Gastroesophageal sphincter (tissue), 4 donors: ENCODE data around the gene FSIP2. TPM values are rescaled to one million over a fixed set of nuclear protein-coding genes. Genes with fewer than 3 reads are reported as not detected.

Experiments
- ATAC-seq: fragments of 150-250 bp; one replicate; pipeline ENCODE4 v1.9.1; 2016; ENCODE audit warnings: mild to moderate bottlenecking, moderate library complexity
- H3K27ac ChIP-seq, 4 donors: fragments of 200-600 bp; sonication (generic) in 3 of 4; 1 replicate in 3 of 4; 2 replicates in 1 of 4; pipeline ENCODE4 v1.5.1; 2016 to 2019
- H3K27me3 ChIP-seq: fragments of 200-600 bp; sonication (generic); one replicate; pipeline ENCODE4 v1.5.1; 2019
- H3K36me3 ChIP-seq, 2 donors: fragments of 200-600 bp; sonication (generic); one replicate each; pipeline ENCODE4 v1.5.1; 2019; ENCODE audit warnings: control low read depth in 1 of 2
- H3K4me1 ChIP-seq, 3 donors: fragments of 200-600 bp; sonication (generic); 1 replicate in 2 of 3; 2 replicates in 1 of 3; pipeline ENCODE4 v1.5.1; 2016 to 2019; ENCODE audit warnings: control low read depth in 2 of 3
- H3K4me3 ChIP-seq, 2 donors: fragments of 200-600 bp; sonication (generic); one replicate each; pipeline ENCODE4 v1.5.1; 2019; ENCODE audit warnings: mild to moderate bottlenecking in 1 of 2, moderate library complexity in 1 of 2
- H3K9me3 ChIP-seq, 3 donors: fragments of 200-600 bp; sonication (generic); one replicate each; pipeline ENCODE4 v1.5.1; 2017 to 2019; ENCODE audit warnings: control low read depth in 2 of 3
- EP300 ChIP-seq: sonication (generic); formaldehyde crosslinking; IDR thresholded peaks from one replicate; pipeline ENCODE4 v1.6.1; 2017; ENCODE audit warnings: antibody characterized with exemption, mild to moderate bottlenecking
- POLR2A ChIP-seq, 2 donors: fragments of 450-650 bp; IDR thresholded peaks; one replicate each; pipeline ENCODE4 v1.6.1; 2017; ENCODE audit warnings: antibody characterized with exemption in 2 of 2, mild to moderate bottlenecking in 2 of 2, moderate library complexity in 1 of 2
- POLR2AphosphoS5 ChIP-seq: sonication (generic); formaldehyde crosslinking; IDR thresholded peaks from one replicate; pipeline ENCODE4 v1.6.1; 2017; ENCODE audit warnings: antibody characterized with exemption
- WGBS, 2 donors: methylation state at CpG; one replicate each; pipeline ENCODE4 v1.1.5; 2018; ENCODE audit warnings: low coverage in 1 of 2; 5-methylcytosine and 5-hydroxymethylcytosine counted together
- total RNA-seq, 4 donors: library from RNA; depleted of rRNA; stranded (reverse); fragments of >200 nt; gene quantifications; one replicate each; pipeline ENCODE4 v1.1.0, GENCODE V29; 2016
- TF ChIP-seq, protein P1 (sequence below), 4 experiments: fragments of 200-600 bp in 2 of 4; fragments of 450-650 bp in 2 of 4; sonication (generic) in 1 of 4; IDR thresholded peaks; one replicate each; pipeline ENCODE4 v1.5.1; 2017 to 2019; ENCODE audit warnings: antibody characterized with exemption in 4 of 4, mild to moderate bottlenecking in 2 of 4, moderate library complexity in 2 of 4

FSIP2 gene
- total RNA-seq, 4 donors from 2014 or later = 0.04 to 1.1 (median 0.33) TPM

DNA sequence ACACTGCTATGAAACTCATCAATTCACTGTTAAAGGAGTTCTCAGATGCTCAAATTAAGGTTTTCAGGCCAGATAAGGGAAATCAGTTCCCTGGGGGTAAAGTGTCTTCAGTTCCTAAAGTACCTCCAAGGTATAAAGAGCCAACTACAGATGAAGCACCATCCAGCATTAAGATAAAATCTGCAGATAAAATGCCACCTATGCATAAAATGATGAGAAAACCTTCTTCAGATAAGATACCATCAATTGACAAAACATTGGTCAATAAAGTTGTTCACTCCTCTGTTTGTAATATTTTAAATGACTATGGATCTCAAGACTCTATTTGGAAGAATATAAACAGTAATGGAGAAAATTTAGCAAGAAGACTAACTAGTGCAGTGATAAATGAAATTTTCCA is 68.2 kb downstream of the FSIP2 start:
- TF ChIP-seq, protein P1, sequence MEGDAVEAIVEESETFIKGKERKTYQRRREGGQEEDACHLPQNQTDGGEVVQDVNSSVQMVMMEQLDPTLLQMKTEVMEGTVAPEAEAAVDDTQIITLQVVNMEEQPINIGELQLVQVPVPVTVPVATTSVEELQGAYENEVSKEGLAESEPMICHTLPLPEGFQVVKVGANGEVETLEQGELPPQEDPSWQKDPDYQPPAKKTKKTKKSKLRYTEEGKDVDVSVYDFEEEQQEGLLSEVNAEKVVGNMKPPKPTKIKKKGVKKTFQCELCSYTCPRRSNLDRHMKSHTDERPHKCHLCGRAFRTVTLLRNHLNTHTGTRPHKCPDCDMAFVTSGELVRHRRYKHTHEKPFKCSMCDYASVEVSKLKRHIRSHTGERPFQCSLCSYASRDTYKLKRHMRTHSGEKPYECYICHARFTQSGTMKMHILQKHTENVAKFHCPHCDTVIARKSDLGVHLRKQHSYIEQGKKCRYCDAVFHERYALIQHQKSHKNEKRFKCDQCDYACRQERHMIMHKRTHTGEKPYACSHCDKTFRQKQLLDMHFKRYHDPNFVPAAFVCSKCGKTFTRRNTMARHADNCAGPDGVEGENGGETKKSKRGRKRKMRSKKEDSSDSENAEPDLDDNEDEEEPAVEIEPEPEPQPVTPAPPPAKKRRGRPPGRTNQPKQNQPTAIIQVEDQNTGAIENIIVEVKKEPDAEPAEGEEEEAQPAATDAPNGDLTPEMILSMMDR (IDR thresholded peaks at IDR 0.05) = no peak
- no peak for TF ChIP-seq POLR2A (IDR thresholded peaks at IDR 0.05)
- no peak for TF ChIP-seq POLR2AphosphoS5
- TF ChIP-seq EP300 = no peak
- H3K9me3 ChIP-seq = peaks cover 0 to 2% (median 0%) of the 10 kb centered on the region in 3 donors
- no peaks in the 10 kb centered on the region for H3K4me1 ChIP-seq
- H3K27me3 ChIP-seq = no peaks in the 10 kb centered on the region
- no peak for ATAC-seq
- H3K36me3 ChIP-seq = no peaks in the 10 kb centered on the region
- H3K27ac ChIP-seq = no peak overlapping the region
- H3K4me3 ChIP-seq = no peak overlapping the region

DNA sequence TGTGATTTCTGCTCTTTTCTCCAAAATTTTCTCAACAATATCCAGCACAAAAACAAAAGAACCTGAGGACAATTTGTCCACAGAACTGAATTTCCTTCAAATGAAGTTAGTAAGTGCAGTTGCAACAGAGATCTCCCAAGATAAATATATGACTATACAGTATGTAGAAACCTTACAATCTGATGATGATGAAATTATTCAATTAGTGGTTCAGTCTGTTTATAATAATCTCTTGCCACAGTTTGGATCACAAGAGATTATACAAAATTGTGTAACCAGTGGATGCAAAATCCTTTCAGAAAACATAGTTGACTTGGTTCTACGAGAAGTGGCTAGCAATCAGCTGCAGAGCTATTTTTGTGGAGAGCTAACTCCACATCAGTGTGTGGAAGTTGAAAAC is 68.7 kb downstream of the FSIP2 start:
- Histone ChIP-seq H3K27me3 (no peaks in the 10 kb centered on the region), H3K36me3 (no peaks in the 10 kb centered on the region), H3K27ac (no peak overlapping the region), H3K4me1 (no peaks in the 10 kb centered on the region), H3K9me3 (peaks cover 0 to 3% (median 0%) of the 10 kb centered on the region in 3 donors), H3K4me3 (no peak overlapping the region)
- TF ChIP-seq EP300 (no peak), POLR2AphosphoS5 (no peak), POLR2A (IDR thresholded peaks at IDR 0.05) (no peak)
- TF ChIP-seq, protein P1 (IDR thresholded peaks at IDR 0.05) = no peak
- ATAC-seq = no peak
- 87 to 89% methylated on average over 1 of the region's 1 CpG for WGBS, 2 donors

DNA sequence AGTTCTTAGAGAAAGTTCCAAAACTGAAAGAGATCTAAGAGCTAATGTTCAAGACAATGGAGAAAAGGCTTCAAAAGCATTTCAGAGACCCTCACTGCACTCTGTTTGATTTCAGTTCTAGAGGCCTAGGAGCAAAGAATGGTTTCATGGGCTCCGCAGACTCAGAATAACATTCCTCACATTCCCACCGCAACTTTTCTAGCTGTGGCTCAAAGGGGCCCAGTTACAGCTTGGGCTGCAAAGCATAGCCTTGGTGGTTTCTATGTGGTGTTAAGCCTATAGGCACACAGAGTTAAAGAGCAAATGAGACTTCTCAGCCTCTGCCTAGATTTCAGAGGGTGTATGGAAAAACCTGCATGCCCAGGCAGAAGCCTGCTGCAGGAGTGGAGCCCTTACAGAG is 73.0 kb downstream of the FSIP2 start:
- 88 to 100% methylated on average over 2 of the region's 2 CpGs for whole genome bisulfite sequencing, 2 donors
- H3K27me3 ChIP-seq = no peaks in the 10 kb centered on the region
- H3K27ac ChIP-seq = no peak overlapping the region
- H3K36me3 ChIP-seq = no peaks in the 10 kb centered on the region
- ATAC-seq = no peak
- H3K9me3 ChIP-seq = peaks cover 0 to 3% (median 0%) of the 10 kb centered on the region in 3 donors
- H3K4me1 ChIP-seq = no peaks in the 10 kb centered on the region
- TF ChIP-seq, protein P1 (IDR thresholded peaks at IDR 0.05) = no peak
- TF ChIP-seq POLR2AphosphoS5 = no peak
- TF ChIP-seq POLR2A (IDR thresholded peaks at IDR 0.05) = no peak
- no peak for TF ChIP-seq EP300
- no peak overlapping the region for H3K4me3 ChIP-seq

DNA sequence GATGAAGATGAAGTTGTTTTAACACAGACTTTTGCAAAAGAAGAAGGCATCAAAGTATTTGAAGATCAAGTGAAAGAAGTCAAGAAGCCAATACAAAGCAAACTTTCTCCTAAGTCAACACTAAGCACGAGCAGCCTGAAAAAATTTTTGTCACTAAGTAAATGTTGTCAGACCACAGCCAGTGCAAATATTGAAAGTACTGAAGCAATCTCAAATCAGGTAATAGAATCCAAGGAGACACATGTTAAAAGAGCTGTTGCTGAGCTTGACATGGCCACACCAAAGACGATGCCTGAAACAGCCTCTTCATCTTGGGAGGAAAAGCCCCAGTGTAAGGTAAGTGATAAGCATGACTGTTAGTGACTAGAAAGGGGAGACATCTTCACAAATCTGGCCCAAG is 75.1 kb downstream of the FSIP2 start:
- Histone ChIP-seq H3K36me3 (no peaks in the 10 kb centered on the region), H3K27ac (no peak overlapping the region), H3K4me1 (no peaks in the 10 kb centered on the region), H3K27me3 (no peaks in the 10 kb centered on the region), H3K4me3 (no peak overlapping the region), H3K9me3 (peaks cover 0 to 10% (median 0%) of the 10 kb centered on the region in 3 donors)
- 75 to 80% methylated on average over 2 of the region's 2 CpGs for WGBS, 2 donors
- ATAC-seq = no peak
- no peak for TF ChIP-seq POLR2AphosphoS5
- TF ChIP-seq, protein P1 (IDR thresholded peaks at IDR 0.05) = no peak
- TF ChIP-seq EP300 = no peak
- TF ChIP-seq POLR2A (IDR thresholded peaks at IDR 0.05) = no peak

DNA sequence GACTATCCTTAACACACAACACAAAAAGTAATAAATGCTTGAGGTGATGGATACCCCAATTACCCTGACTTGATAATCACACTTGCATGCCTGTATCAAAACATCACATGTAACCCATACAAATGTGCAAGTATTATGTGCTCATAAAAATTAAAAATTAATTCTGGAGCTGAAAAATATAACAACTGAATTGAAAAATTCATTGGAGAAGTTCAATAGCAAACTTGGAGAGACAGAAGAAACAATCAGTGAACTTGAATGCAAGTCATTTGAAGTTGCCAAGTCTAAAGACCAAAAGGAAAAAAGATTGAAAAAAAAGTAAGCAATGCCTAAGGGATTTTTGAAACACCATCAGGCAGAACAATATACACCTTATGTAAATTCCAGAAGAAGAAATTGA is 79.4 kb downstream of the FSIP2 start:
- no peak for ATAC-seq
- Histone ChIP-seq H3K4me1 (no peaks in the 10 kb centered on the region), H3K4me3 (no peak overlapping the region), H3K9me3 (peaks cover 0 to 6% (median 0%) of the 10 kb centered on the region in 3 donors), H3K27me3 (no peaks in the 10 kb centered on the region), H3K27ac (no peak overlapping the region), H3K36me3 (no peaks in the 10 kb centered on the region)
- TF ChIP-seq POLR2A (IDR thresholded peaks at IDR 0.05) = no peak
- TF ChIP-seq EP300 = no peak
- TF ChIP-seq POLR2AphosphoS5 = no peak
